ENCODE measurements around the gene TUFM. TPM values are rescaled to one million over a fixed set of nuclear protein-coding genes. Genes with fewer than 3 reads are reported as not detected.

The TUFM gene
- total RNA-seq, 4 donors from 2014 or later, result 51.5 to 120 (median 79.9) TPM

DNA sequence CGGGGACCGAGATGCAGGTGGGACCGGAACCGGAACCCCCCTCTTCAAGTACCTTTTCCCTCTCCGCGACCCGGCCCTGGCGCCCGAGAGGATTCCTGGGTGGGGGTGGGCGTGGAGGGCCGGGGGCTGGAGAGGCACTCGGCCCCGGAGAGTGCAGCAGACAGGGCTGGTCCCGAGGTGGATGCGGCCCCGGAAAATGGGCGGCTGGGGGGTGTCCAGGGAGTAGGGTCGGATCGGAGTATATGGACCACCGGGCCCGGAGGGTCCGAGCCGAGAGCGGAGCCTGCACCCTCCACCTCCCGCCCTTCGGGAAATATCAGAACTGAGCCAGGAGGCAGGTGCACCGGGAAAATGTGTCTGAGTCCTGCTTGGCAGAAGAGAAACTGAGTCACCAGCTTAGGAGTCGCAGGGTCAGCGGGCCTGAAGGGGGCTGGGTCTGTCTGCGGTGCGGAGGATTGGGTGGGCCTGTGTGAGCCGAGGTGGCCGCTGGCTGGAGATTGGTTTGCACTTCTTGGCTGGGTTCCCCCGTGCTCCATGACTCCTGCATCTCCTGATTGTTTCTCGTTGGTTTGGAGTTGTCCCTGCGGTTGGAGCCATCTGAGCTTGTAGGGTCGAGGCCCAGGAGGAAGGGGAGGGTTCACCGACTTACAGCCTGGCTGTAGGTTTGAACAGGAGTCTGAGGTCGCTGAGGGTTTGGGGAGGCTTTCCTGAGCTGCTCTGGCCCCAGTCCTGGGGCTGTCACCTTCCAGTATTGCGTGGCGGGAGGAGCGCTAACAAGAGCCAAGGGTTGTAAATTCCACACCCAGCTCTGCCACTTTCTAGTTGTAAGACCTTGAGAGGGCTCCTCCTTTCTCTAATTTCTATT, 18.0 kb upstream of the TUFM start:
- TF ChIP-seq CTCF (IDR thresholded peaks at IDR 0.05; ENCODE audit: low read depth), result no peak

DNA sequence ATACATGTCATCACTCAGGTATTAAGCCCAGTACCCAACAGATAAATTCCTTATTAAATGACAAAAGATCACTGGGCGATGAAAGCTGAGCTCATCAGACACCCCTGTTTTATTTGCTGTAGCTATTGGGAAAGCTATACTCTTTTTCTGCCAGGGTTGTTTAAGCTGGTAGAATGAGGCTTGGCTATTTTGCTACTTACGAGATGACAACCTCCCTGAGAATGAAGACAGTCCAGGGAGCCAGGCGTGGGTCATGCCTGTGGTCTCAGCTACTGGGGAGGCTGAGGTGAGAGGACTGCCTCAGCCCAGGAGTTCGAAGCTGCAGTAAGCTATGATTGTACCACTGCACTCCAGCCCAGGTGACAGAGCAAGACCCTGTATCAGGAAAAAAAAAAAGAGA, 13.2 kb upstream of the TUFM start:
- TF ChIP-seq CTCF (IDR thresholded peaks at IDR 0.05; ENCODE audit: low read depth), result no peak

- no peak for TF ChIP-seq CTCF (IDR thresholded peaks at IDR 0.05; ENCODE audit: low read depth)
These were observed 12.3 kb upstream of the TUFM start for GRCh38 chr16:28858421-28858820.

DNA sequence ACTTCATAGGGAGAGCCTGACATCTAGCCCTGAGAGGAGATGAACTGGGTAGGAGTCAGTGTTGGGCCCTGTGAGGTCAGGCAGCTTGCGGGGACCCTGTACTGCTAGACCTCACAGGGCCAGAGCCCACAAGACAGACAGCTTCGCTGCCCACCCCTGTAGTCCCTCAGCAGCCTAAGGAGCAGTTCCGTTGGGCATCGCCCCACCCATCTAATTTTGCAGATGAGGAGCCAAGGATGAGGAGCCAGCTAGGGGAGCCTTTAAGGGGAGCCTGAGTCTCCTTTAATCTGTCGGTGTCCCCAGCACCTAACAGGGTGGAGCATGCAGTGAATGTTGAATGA, 755 bp upstream of the TUFM start:
- no peak for TF ChIP-seq CTCF (IDR thresholded peaks at IDR 0.05; ENCODE audit: low read depth)

DNA sequence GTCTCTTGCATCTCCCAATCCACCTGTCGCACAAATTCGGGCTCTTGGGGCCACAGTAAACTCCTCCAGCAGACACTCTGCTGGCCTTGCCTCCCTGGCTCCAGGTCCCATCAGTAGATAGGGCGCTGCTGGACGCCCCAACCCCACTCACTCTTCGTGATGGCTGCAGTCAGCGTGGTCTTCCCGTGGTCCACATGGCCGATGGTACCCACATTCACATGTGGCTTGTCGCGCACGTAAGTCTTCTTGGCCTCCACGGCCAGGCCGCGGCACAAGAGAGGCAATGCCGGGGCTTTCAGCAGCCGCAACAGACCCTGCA, 428 bp downstream of the TUFM start:
- TF ChIP-seq CTCF (IDR thresholded peaks at IDR 0.05; ENCODE audit: low read depth), result no peak

GRCh38 chr16:28845293-28845692, 855 bp downstream of the TUFM start:
- no peak for TF ChIP-seq CTCF (IDR thresholded peaks at IDR 0.05; ENCODE audit: low read depth)

GRCh38 chr16:28844226-28844885, 1.8 kb downstream of the TUFM start:
- TF ChIP-seq CTCF (IDR thresholded peaks at IDR 0.05; ENCODE audit: low read depth), result no peak
